Measurements from ENCODE around the gene DNAL4. TPM values are rescaled to one million over a fixed set of nuclear protein-coding genes. Genes with fewer than 3 reads are reported as not detected.

DNAL4 gene
- polyA plus RNA-seq, 2 of the 4 experiments (the other 2 are of a cell fraction): 7.7 to 9.8 TPM

DNA sequence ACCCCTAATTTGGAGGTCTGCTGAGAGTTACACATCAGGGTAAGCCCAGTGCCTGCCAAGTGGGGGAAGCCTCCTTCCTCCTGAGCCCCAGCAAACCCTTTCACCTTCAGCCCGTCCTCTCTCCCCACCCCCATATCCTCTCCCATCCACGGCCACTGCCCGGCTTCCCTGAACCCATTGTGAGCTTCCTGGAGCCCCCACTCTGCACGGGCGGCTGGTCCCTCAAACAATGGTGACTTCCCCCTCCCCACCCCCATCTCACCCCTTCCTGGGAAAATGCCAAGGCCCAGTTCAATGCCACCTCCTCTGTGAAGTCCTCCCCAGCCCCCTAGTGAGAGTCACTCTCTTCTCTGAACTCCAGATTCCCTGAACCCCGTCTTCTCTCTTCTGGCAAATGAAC, 17.9 kb downstream of the DNAL4 start:
- Histone ChIP-seq H3K4me3 (no peak overlapping the region), H3K4me2 (no peak overlapping the region), H3K4me1 (no peaks in the 10 kb centered on the region), H3K27ac (no peak overlapping the region), H3K9me3 (no peaks in the 10 kb centered on the region)
- DNase-seq (ENCODE audit: low read depth in 1 of 2, low spot score in 1 of 2): no peak
- no peak for TF ChIP-seq HOXA7 (CRISPR knock-in tag; IDR thresholded peaks at IDR 0.05)
- TF ChIP-seq E2F6 (IDR thresholded peaks at IDR 0.05; ENCODE audit: borderline replicate concordance, low read depth): no peak
- no peak for TF ChIP-seq HOXB5 (CRISPR knock-in tag; IDR thresholded peaks at IDR 0.05)
- TF ChIP-seq JUNB (IDR thresholded peaks at IDR 0.05): no peak
- no peak for TF ChIP-seq KDM1A (IDR thresholded peaks at IDR 0.05; ENCODE audit: low read depth)
- TF ChIP-seq PHF8 (IDR thresholded peaks at IDR 0.05; ENCODE audit: borderline replicate concordance, low read depth): no peak
- TF ChIP-seq SMC3 (IDR thresholded peaks at IDR 0.05): no peak
- TF ChIP-seq HEYL (CRISPR knock-in tag; IDR thresholded peaks at IDR 0.05): no peak
- no peak for TF ChIP-seq PBX3 (IDR thresholded peaks at IDR 0.05)
- TF ChIP-seq ZSCAN20 (CRISPR knock-in tag; IDR thresholded peaks at IDR 0.05): no peak
- no peak for TF ChIP-seq MYC (IDR thresholded peaks at IDR 0.05; ENCODE audit: borderline replicate concordance, low read length)
- no peak for TF ChIP-seq HOXB13 (CRISPR knock-in tag; IDR thresholded peaks at IDR 0.05; ENCODE audit: low read depth)
- TF ChIP-seq RCOR1 (IDR thresholded peaks at IDR 0.05; ENCODE audit: low read depth, low read length): no peak
- no peak for TF ChIP-seq FOXS1 (CRISPR knock-in tag; IDR thresholded peaks at IDR 0.05)
- no peak for TF ChIP-seq SREBF2 (IDR thresholded peaks at IDR 0.05)
- no peak for TF ChIP-seq JUN (IDR thresholded peaks at IDR 0.05)
- no peak for TF ChIP-seq GATA3 (IDR thresholded peaks at IDR 0.05; ENCODE audit: borderline replicate concordance)
- no peak for TF ChIP-seq NR3C1 (IDR thresholded peaks at IDR 0.05)
- no peak for TF ChIP-seq FOSB (CRISPR knock-in tag; IDR thresholded peaks at IDR 0.05)
- no peak for TF ChIP-seq ZC3H11A (IDR thresholded peaks at IDR 0.05)
- 81% methylated on average over 6 of the region's 6 CpGs for WGBS (ENCODE audit: missing lambda C conversion rate)
- ChIA-PET POLR2A (no interaction called here), CTCF (interaction anchor here (1.3 to 2.8 kb wide), 4 partner anchors 7 to 93 kb away, joined by 4 to 10 read pairs (median 6); no protein-coding TSS in a partner anchor)
- FAIRE-seq: no peak
- ATAC-seq: no peak

DNA sequence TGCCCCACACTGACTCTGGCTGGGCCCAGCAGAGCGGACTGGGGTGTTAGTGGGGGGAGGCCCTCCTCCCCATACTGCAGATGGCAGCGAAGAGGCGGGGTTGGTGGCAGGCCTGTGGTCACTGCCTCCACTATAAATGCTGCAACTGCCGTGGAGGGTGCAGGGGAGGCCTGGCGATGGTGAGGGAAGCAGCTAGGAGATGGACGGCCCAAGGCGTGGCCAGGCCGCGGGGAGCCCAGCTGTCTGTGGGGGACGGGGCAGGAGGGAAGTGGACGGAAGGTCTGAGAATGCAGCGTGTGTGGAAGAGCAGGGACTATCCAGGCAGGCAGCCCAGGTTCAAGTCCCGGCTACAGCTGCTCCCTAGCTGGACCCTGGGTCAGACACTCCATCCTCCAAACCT, 18.3 kb downstream of the DNAL4 start:
- DNase-seq (ENCODE audit: low read depth in 1 of 2, low spot score in 1 of 2): no peak
- no peak for ATAC-seq
- Histone ChIP-seq H3K27ac (peak overlapping the region in 1 of 2 experiments; percentile 46; a peak in 1 of 6 replicates), H3K9me3 (no peaks in the 10 kb centered on the region), H3K4me3 (no peak overlapping the region), H3K4me1 (no peaks in the 10 kb centered on the region), H3K4me2 (no peak overlapping the region)
- TF ChIP-seq ESRRA (IDR thresholded peaks at IDR 0.05; ENCODE audit: borderline replicate concordance, low read length) (no peak), RNF2 (IDR thresholded peaks at IDR 0.05; ENCODE audit: borderline replicate concordance, low read depth) (no peak), KDM5A (IDR thresholded peaks at IDR 0.05) (no peak), POLR2A (IDR thresholded peaks at IDR 0.05; ENCODE audit: low read length) (no peak), CTCF (IDR thresholded peaks at IDR 0.05) (no peak), JUNB (IDR thresholded peaks at IDR 0.05) (no peak), HOXA7 (CRISPR knock-in tag; IDR thresholded peaks at IDR 0.05) (no peak), NFE2L2 (conservative IDR thresholded peaks at IDR 0.05; ENCODE audit: low read length) (no peak)
- TF ChIP-seq, protein P1, sequence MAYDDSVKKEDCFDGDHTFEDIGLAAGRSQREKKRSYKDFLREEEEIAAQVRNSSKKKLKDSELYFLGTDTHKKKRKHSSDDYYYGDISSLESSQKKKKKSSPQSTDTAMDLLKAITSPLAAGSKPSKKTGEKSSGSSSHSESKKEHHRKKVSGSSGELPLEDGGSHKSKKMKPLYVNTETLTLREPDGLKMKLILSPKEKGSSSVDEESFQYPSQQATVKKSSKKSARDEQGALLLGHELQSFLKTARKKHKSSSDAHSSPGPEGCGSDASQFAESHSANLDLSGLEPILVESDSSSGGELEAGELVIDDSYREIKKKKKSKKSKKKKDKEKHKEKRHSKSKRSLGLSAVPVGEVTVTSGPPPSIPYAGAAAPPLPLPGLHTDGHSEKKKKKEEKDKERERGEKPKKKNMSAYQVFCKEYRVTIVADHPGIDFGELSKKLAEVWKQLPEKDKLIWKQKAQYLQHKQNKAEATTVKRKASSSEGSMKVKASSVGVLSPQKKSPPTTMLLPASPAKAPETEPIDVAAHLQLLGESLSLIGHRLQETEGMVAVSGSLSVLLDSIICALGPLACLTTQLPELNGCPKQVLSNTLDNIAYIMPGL (CRISPR knock-in tag; IDR thresholded peaks at IDR 0.05; ENCODE audit: borderline replicate concordance): no peak
- TF ChIP-seq, protein P2, sequence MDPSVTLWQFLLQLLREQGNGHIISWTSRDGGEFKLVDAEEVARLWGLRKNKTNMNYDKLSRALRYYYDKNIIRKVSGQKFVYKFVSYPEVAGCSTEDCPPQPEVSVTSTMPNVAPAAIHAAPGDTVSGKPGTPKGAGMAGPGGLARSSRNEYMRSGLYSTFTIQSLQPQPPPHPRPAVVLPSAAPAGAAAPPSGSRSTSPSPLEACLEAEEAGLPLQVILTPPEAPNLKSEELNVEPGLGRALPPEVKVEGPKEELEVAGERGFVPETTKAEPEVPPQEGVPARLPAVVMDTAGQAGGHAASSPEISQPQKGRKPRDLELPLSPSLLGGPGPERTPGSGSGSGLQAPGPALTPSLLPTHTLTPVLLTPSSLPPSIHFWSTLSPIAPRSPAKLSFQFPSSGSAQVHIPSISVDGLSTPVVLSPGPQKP (IDR thresholded peaks at IDR 0.05; ENCODE audit: low read depth, low read length): no peak
- TF ChIP-seq, protein P3, sequence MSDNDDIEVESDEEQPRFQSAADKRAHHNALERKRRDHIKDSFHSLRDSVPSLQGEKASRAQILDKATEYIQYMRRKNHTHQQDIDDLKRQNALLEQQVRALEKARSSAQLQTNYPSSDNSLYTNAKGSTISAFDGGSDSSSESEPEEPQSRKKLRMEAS (IDR thresholded peaks at IDR 0.05): no peak
- ChIA-PET CTCF (interaction anchor here (1.3 to 2.2 kb wide), 2 partner anchors 10 to 14 kb away, joined by 4 to 7 read pairs; no protein-coding TSS in a partner anchor), POLR2A (no interaction called here)
- FAIRE-seq: no peak
- 88% methylated on average over 12 of the region's 13 CpGs for WGBS (ENCODE audit: missing lambda C conversion rate)
